HG02973 (cell line): Measurements from ENCODE around the gene MAN2B2.

Experiments
- ATAC-seq: cut with Tn5 transposase; IDR thresholded peaks from one replicate; pipeline ENCODE4 v1.9.1; 2021; ENCODE audit warnings: moderate library complexity; ENCODE audit not compliant: unreplicated experiment

The MAN2B2 gene

GRCh38 chr4:6592804-6593563 lies 18.0 kb downstream of the MAN2B2 start:
- ATAC-seq: no peak

GRCh38 chr4:6594341-6594740 lies 19.4 kb downstream of the MAN2B2 start:
- no peak for ATAC-seq

GRCh38 chr4:6594826-6595355 lies 19.9 kb downstream of the MAN2B2 start:
- no peak for ATAC-seq

GRCh38 chr4:6595897-6596537 lies 21.0 kb downstream of the MAN2B2 start:
- ATAC-seq: no peak

- no peak for ATAC-seq
Measured at GRCh38 chr4:6596948-6597347, 22.0 kb downstream of the MAN2B2 start.

GRCh38 chr4:6598127-6598526 lies 23.1 kb downstream of the MAN2B2 start:
- no peak for ATAC-seq

GRCh38 chr4:6598641-6599040 lies 23.7 kb downstream of the MAN2B2 start:
- ATAC-seq: no peak

GRCh38 chr4:6601661-6602250 lies 26.8 kb downstream of the MAN2B2 start:
- no peak for ATAC-seq

GRCh38 chr4:6602289-6602688 lies 27.3 kb downstream of the MAN2B2 start:
- ATAC-seq: no peak

- ATAC-seq: no peak
Measured at GRCh38 chr4:6603128-6603527, 28.1 kb downstream of the MAN2B2 start.

GRCh38 chr4:6605114-6605513 lies 30.1 kb downstream of the MAN2B2 start:
- ATAC-seq: no peak

GRCh38 chr4:6605605-6606004 lies 30.6 kb downstream of the MAN2B2 start:
- ATAC-seq: no peak

GRCh38 chr4:6606465-6607235 lies 31.7 kb downstream of the MAN2B2 start:
- ATAC-seq: no peak

GRCh38 chr4:6607368-6608055 lies 32.5 kb downstream of the MAN2B2 start:
- no peak for ATAC-seq

GRCh38 chr4:6608758-6609414 lies 33.9 kb downstream of the MAN2B2 start:
- ATAC-seq: no peak

- ATAC-seq: no peak
Measured at GRCh38 chr4:6609415-6610079, 34.6 kb downstream of the MAN2B2 start.

- ATAC-seq: no peak
Measured at GRCh38 chr4:6610856-6611430, 36.0 kb downstream of the MAN2B2 start.

- no peak for ATAC-seq
Measured at GRCh38 chr4:6612961-6613675, 38.1 kb downstream of the MAN2B2 start.
